ENCODE measurements around the gene NFU1.

The NFU1 gene

GRCh38 chr2:69436938-69437750 is at the start of gene NFU1:
TSS of gene NFU1 (minus strand) at chr2:69437435. CDS start at chr2:69437422, 13 bp downstream.
- H3K4me3 ChIP-seq (ENCODE audit: low read length) = peak within 1 kb of the TSS; percentile 75
- TF ChIP-seq, protein P1, sequence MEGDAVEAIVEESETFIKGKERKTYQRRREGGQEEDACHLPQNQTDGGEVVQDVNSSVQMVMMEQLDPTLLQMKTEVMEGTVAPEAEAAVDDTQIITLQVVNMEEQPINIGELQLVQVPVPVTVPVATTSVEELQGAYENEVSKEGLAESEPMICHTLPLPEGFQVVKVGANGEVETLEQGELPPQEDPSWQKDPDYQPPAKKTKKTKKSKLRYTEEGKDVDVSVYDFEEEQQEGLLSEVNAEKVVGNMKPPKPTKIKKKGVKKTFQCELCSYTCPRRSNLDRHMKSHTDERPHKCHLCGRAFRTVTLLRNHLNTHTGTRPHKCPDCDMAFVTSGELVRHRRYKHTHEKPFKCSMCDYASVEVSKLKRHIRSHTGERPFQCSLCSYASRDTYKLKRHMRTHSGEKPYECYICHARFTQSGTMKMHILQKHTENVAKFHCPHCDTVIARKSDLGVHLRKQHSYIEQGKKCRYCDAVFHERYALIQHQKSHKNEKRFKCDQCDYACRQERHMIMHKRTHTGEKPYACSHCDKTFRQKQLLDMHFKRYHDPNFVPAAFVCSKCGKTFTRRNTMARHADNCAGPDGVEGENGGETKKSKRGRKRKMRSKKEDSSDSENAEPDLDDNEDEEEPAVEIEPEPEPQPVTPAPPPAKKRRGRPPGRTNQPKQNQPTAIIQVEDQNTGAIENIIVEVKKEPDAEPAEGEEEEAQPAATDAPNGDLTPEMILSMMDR (conservative IDR thresholded peaks at IDR 0.05; ENCODE audit: low read depth, low read length) = peak; percentile 68
- peak; percentile 86 for DNase-seq (ENCODE audit: low read depth)

DNA sequence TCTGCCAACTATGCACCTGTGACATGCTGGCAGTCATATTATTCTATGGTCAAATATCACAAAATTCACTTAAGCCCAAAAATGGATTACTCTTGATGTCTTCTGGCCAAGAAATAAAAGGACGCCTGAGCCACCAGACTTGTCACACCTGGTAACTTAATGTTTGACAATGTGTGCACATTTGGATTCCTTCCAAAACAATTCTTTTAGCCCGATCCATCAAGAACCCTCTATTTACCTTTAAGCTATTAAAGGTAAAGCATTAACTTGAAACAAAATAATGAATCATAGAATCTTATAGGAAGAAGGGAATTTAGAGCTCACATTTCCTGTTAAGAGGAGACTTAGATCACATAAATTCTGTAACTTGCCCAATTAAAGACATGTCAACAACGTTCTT is 46.5 kb upstream of the NFU1 start:
- DNase-seq (ENCODE audit: low read depth) = no peak
- H3K4me3 ChIP-seq (ENCODE audit: low read length) = no peak overlapping the region
- TF ChIP-seq, protein P1 (conservative IDR thresholded peaks at IDR 0.05; ENCODE audit: low read depth, low read length) = no peak

DNA sequence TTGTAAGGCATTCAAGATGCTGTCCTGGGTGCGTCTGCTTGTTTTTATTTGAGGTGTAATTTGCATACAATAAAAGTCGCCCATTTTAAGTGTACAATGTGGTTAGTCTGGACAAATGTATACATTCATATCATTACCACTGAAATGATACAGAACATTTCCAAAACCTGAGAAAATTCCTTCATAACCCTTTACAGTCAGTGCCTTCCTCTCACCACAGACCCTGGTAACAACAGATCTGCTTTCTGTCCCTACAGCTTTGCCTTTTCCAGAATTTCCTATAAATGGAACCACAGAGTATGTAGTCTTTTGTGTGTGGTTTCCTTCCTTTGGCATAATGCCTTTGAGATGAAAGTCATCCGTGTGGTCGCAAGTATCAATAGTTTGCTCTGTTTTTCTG is 45.8 kb upstream of the NFU1 start:
- TF ChIP-seq, protein P1 (conservative IDR thresholded peaks at IDR 0.05; ENCODE audit: low read depth, low read length) = no peak
- no peak for DNase-seq (ENCODE audit: low read depth)
- no peak overlapping the region for H3K4me3 ChIP-seq (ENCODE audit: low read length)

DNA sequence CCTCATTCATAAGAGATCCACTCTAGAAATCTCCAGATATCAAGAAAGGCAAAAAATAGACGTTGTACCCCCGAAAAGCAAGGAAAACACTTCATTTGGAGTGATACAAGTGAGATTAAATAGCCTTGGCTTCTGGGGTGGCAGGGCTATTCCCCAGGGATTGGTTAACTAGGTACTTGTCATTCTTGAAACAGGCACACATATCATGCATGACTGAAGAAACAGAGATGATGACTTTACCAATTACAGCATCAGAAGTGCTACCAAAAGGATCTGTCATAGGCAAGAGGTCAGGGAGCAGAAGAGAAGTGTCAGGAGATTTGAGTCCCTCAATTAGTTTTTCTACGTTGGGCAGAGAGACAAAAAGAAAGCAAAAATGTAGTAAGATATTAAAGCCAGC is 45.2 kb upstream of the NFU1 start:
- TF ChIP-seq, protein P1 (conservative IDR thresholded peaks at IDR 0.05; ENCODE audit: low read depth, low read length) = no peak
- H3K4me3 ChIP-seq (ENCODE audit: low read length) = no peak overlapping the region
- no peak for DNase-seq (ENCODE audit: low read depth)

DNA sequence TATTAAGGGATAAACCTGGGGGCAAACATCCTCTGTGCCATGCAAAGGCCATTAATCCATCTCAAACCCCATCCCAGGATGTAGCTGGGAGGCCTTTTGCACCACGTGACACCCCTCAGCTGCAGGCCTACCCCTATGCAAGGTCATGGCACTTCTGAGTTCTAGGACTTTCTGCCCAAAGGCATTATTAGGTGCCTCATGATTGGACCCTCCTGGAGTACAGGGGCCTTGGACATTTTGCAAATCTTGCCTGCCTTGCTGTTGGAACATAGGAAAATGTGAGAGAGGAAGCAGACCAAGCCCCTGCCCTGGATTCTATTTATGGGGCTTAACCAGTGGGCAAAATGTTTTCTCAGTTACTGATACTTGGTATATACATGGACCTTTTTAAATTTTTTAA is 44.2 kb upstream of the NFU1 start:
- H3K4me3 ChIP-seq (ENCODE audit: low read length) = no peak overlapping the region
- TF ChIP-seq, protein P1 (conservative IDR thresholded peaks at IDR 0.05; ENCODE audit: low read depth, low read length) = no peak
- DNase-seq (ENCODE audit: low read depth) = no peak

GRCh38 chr2:69477627-69478026 is 40.4 kb upstream of the NFU1 start:
- TF ChIP-seq, protein P1 (conservative IDR thresholded peaks at IDR 0.05; ENCODE audit: low read depth, low read length) = no peak
- DNase-seq (ENCODE audit: low read depth) = no peak
- no peak overlapping the region for H3K4me3 ChIP-seq (ENCODE audit: low read length)

GRCh38 chr2:69474688-69475087 is 37.5 kb upstream of the NFU1 start:
- TF ChIP-seq, protein P1 (conservative IDR thresholded peaks at IDR 0.05; ENCODE audit: low read depth, low read length) = no peak
- no peak for DNase-seq (ENCODE audit: low read depth)
- H3K4me3 ChIP-seq (ENCODE audit: low read length) = no peak overlapping the region

Data from retinal pigment epithelial cell (primary cell).